Cardiac muscle cell (in vitro differentiated cells and primary cell): ENCODE measurements around the gene PAPPA2. TPM values are rescaled to one million over a fixed set of nuclear protein-coding genes. Genes with fewer than 3 reads are reported as not detected.
"Not testable (repeated sequence)": the region's sequence is repeated elsewhere in the genome, so short reads cannot be mapped to it uniquely, and the experiment has no call there.

ENCODE experiments used
- DNase-seq, 2 donors: peaks; one replicate each; pipeline versions ENCODE4 v3.0.0 to v3.0.0-alpha.2; 2010 to 2017; ENCODE audit warnings: low read depth in 1 of 2, low spot score in 1 of 2
- H3K27ac ChIP-seq: fragments of 200-600 bp; sonication (generic); 2 replicates; pipeline ENCODE4 v1.5.1; 2016
- H3K27me3 ChIP-seq: fragments of 200-600 bp; sonication (generic); 2 replicates; pipeline ENCODE4 v1.6.0; 2016; ENCODE audit warnings: control low read depth
- H3K36me3 ChIP-seq: fragments of 200-600 bp; sonication (generic); 2 replicates; pipeline ENCODE4 v1.5.1; 2016; ENCODE audit warnings: control low read depth
- H3K4me1 ChIP-seq: fragments of 200-600 bp; sonication (generic); 2 replicates; pipeline ENCODE4 v1.8.1; 2017; ENCODE audit warnings: low read depth, mild to moderate bottlenecking, mixed run types
- H3K4me3 ChIP-seq: fragments of 200-600 bp; sonication (generic); 2 replicates; pipeline ENCODE4 v1.5.1; 2016; ENCODE audit warnings: mild to moderate bottlenecking
- H3K9me3 ChIP-seq: fragments of 200-600 bp; sonication (generic); 2 replicates; pipeline ENCODE4 v1.5.1; 2017; ENCODE audit warnings: low read depth, mild to moderate bottlenecking, control low read depth
- polyA plus RNA-seq: library from polyadenylated mRNA; unstranded; fragments of >200 nt; fragmentation: Nextera tagmentation; extraction: Ambion mirVana; gene quantifications from 2 replicates; pipeline ENCODE4 v1.2.1, GENCODE V29; 2016
- total RNA-seq: library from RNA; depleted of rRNA; stranded (reverse); fragments of >200 nt; gene quantifications from 2 replicates; pipeline ENCODE4 v1.2.3, GENCODE V29; 2016
- TF ChIP-seq, protein P1 (sequence below): IDR thresholded peaks from 2 replicates; pipeline ENCODE4 v1.5.1; 2012; ENCODE audit warnings: low read depth, mild to moderate bottlenecking, low read length

PAPPA2 gene
- total and polyA plus RNA-seq, 2 experiments from 2014 or later, result 1.2 to 2.9 TPM

DNA sequence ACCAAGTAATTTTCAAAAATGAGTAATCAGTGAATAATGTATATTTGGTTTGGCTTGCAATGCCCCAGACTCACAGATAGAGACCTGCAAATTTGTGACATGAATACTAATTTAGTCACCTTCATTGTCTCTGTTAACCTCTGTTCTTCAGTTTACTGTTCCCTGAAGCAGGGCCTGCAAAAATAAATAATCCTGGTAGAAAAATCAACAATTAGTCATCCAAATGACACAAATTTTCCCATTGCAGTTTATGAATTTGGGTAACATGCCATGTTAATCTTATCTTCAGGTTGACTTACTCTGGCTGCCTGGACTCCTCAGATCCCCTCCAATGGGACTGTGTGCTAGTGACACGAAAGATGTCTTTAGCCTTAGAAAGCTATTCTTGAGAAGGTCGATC, 289.5 kb downstream of the PAPPA2 start:
- TF ChIP-seq, protein P1, sequence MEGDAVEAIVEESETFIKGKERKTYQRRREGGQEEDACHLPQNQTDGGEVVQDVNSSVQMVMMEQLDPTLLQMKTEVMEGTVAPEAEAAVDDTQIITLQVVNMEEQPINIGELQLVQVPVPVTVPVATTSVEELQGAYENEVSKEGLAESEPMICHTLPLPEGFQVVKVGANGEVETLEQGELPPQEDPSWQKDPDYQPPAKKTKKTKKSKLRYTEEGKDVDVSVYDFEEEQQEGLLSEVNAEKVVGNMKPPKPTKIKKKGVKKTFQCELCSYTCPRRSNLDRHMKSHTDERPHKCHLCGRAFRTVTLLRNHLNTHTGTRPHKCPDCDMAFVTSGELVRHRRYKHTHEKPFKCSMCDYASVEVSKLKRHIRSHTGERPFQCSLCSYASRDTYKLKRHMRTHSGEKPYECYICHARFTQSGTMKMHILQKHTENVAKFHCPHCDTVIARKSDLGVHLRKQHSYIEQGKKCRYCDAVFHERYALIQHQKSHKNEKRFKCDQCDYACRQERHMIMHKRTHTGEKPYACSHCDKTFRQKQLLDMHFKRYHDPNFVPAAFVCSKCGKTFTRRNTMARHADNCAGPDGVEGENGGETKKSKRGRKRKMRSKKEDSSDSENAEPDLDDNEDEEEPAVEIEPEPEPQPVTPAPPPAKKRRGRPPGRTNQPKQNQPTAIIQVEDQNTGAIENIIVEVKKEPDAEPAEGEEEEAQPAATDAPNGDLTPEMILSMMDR, result no peak
- Histone ChIP-seq H3K4me1 (no peaks in the 10 kb centered on the region), H3K27ac (no peak overlapping the region), H3K27me3 (no peaks in the 10 kb centered on the region), H3K4me3 (no peak overlapping the region), H3K9me3 (no peaks in the 10 kb centered on the region), H3K36me3 (no peaks in the 10 kb centered on the region)
- DNase-seq, result no peak

DNA sequence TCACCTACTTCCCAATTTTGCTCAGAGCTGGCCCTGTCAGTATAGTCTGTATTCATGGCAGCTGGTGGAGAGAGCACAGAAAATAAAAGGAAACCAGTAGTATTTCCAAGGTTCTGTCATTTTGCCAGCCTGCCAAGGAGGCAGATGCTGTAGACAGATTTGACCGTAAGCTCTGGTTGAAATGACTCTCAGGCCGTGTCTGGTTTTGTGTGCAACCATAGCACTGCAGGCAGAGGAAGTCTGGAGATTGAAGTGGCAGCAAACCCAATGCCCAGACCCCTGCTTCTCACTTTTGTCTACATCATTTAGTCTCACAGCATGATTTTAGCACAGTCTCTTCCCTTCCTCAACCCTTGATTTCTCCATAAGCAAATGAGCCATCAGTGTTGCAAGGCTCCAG, 291.7 kb downstream of the PAPPA2 start:
- H3K27me3 ChIP-seq, result no peaks in the 10 kb centered on the region
- no peak for DNase-seq

DNA sequence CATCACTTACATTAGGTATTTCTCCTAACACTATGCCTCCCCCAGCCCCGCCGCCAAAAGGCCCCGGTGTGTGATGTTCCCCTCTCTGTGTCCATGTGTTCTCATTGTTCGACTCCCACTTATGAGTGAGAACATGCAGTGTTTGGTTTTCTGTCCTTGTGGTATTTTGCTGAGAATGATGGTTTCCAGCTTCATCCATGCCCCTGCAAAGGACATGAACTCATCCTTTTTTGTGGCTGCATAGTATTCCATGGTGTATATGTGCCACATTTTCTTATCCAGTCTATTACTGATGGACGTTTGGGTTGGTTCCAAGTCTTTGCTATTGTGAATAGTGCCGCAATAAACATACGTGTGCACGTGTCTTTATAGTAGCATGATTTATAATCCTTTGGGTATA, 293.8 kb downstream of the PAPPA2 start:
- DNase-seq, H3K9me3 ChIP-seq, H3K36me3 ChIP-seq: not testable (repeated sequence)

More for the DNA sequence above, 291.7 kb downstream of the PAPPA2 start:
- TF ChIP-seq, protein P1, result no peak
- H3K4me3 ChIP-seq, result no peak overlapping the region
- H3K4me1 ChIP-seq, result no peaks in the 10 kb centered on the region
- H3K27ac ChIP-seq, result no peak overlapping the region
- H3K36me3 ChIP-seq, result no peaks in the 10 kb centered on the region
- H3K9me3 ChIP-seq, result no peaks in the 10 kb centered on the region

DNA sequence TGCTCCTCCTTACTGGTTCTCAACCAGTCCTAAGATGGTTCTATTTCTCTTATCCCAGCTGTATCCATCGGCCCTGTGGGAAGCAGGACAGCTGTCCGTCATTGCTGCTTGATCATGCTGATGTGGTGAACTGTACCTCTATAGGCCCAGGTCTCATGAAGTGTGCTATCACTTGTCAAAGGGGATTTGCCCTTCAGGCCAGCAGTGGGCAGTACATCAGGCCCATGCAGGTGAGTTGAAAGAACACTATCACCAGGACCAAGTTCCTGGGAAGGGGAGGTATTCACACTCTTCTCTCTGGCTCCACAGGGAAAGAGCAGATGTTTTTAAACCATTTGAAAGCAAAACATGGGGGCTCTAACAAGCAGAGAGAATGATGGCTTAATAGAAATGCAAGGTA, 302.6 kb downstream of the PAPPA2 start:
- Histone ChIP-seq H3K9me3 (no peaks in the 10 kb centered on the region), H3K27ac (no peak overlapping the region), H3K36me3 (no peaks in the 10 kb centered on the region), H3K4me3 (no peak overlapping the region), H3K4me1 (no peaks in the 10 kb centered on the region), H3K27me3 (no peaks in the 10 kb centered on the region)
- TF ChIP-seq, protein P1, result no peak
- DNase-seq, result no peak

More for the DNA sequence above, 293.8 kb downstream of the PAPPA2 start:
- not testable (repeated sequence) for H3K4me1 ChIP-seq, H3K27ac ChIP-seq, H3K4me3 ChIP-seq, H3K27me3 ChIP-seq

DNA sequence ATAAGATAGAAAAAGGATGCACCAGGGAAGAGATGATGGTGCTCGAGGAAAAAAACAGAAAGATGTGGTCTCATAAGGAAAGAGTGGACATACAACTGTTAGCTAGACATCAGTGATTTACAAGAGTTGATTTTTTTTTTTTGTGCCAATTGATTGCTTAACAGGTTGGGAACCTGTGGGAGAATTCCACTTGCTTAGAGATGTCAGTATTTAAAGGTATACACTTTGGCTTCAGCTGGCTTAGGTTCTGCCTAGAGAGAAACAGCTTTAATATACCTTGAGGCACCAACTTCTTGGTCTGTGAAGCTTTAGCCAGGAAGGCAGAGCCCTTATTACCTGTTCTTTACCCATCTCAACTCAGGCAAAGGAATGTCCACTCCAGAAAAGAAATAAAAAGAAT, 303.8 kb downstream of the PAPPA2 start:
- no peaks in the 10 kb centered on the region for H3K9me3 ChIP-seq
- TF ChIP-seq, protein P1, result no peak

DNA sequence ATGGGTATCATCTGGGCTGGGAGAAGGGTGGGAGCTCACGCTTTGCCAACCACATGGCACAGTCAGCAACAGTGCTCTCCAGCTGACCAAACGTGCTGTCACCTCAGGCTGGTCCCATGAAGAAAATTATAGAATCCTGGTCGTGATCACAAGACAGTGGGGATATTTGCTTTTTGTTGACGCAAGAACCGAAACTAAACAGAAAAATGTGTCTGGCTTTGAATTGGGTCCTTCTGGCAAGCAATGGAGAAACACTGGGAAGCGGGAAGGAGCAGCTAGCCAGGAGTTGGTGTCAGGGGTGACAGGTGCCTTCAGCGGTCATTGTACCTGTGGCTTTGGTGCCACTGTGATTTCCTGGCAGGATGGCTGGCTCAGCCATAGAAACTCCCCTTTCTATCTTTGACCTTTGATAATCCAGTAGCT, 304.8 kb downstream of the PAPPA2 start:
- H3K27ac ChIP-seq, result no peak overlapping the region
- no peak for DNase-seq

More for the DNA sequence above, 303.8 kb downstream of the PAPPA2 start:
- Histone ChIP-seq H3K36me3 (no peaks in the 10 kb centered on the region), H3K4me3 (no peak overlapping the region), H3K27ac (no peak overlapping the region), H3K4me1 (no peaks in the 10 kb centered on the region), H3K27me3 (no peaks in the 10 kb centered on the region)
- DNase-seq, result no peak

More for the DNA sequence above, 304.8 kb downstream of the PAPPA2 start:
- Histone ChIP-seq H3K4me3 (no peak overlapping the region), H3K4me1 (no peaks in the 10 kb centered on the region), H3K27me3 (no peaks in the 10 kb centered on the region), H3K36me3 (no peaks in the 10 kb centered on the region), H3K9me3 (no peaks in the 10 kb centered on the region)
- TF ChIP-seq, protein P1, result no peak
